Caki2 (cell line): ENCODE measurements around the gene MKRN2. TPM values are rescaled to one million over a fixed set of nuclear protein-coding genes. Genes with fewer than 3 reads are reported as not detected.
"Not testable (repeated sequence)": the region's sequence is repeated elsewhere in the genome, so short reads cannot be mapped to it uniquely, and the experiment has no call there.

Experiments used
- DNase-seq: peaks from one replicate; pipeline ENCODE4 v3.0.0-alpha.2; 2015; ENCODE audit warnings: low read depth
- in situ Hi-C: cut with HindIII; loops from 2 replicates; pipeline ENCODE4 v1.10.0; 2016; ENCODE audit warnings: low sequenced_read_pairs, low pct_unique_long_range_greater_than_20kb, mixed read lengths
- total RNA-seq: library from RNA; depleted of rRNA; stranded (reverse); fragments of >200 nt; shearing (Covaris generic); gene quantifications from 2 replicates; pipeline ENCODE4 v1.2.3, GENCODE V29; 2014; ENCODE audit warnings: low replicate concordance; rRNA removed

Gene MKRN2
- total RNA-seq, 1 experiment from 2014 or later, result 22.3 TPM

GRCh38 chr3:12615266-12615665 is 58.4 kb downstream of the MKRN2 start:
- in situ Hi-C loops, result no loop called here
- no peak for DNase-seq

- in situ Hi-C loops, result no loop called here
- no peak for DNase-seq
Measured at GRCh38 chr3:12618426-12618825, 61.5 kb downstream of the MKRN2 start.

GRCh38 chr3:12620305-12620704 is 63.4 kb downstream of the MKRN2 start:
- in situ Hi-C loops, result no loop called here
- no peak for DNase-seq

- in situ Hi-C loops, result no loop called here
- DNase-seq, result no peak
Measured at GRCh38 chr3:12620729-12621128, 63.8 kb downstream of the MKRN2 start.

DNA sequence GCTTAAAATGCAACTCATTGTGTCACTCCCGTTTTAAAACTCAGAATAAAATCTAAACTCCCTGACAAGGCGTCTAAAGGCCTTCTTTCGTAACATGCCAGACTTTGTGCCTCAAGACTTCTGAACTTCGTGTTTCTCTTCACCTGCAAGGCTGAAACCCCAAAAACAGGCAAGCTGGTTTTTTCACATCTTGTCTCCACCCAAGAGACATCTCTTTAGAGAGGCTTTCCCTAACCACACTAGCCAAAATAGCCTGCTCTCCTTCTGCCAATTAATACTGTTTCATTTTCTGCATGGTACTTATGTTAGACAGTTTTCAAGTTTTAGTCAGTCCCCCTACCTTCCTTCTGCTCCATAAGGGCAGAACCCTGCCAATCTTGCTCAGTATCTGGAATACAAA is 65.4 kb downstream of the MKRN2 start:
- in situ Hi-C loops, result no loop called here
- DNase-seq, result no peak

GRCh38 chr3:12624056-12624455 is 67.2 kb downstream of the MKRN2 start:
- in situ Hi-C loops, result no loop called here

GRCh38 chr3:12624964-12625363 is 68.1 kb downstream of the MKRN2 start:
- in situ Hi-C loops, DNase-seq: not testable (repeated sequence)

More at GRCh38 chr3:12624056-12624455, 67.2 kb downstream of the MKRN2 start:
- no peak for DNase-seq

- DNase-seq, result no peak
- in situ Hi-C loops, result no loop called here
Measured at GRCh38 chr3:12627370-12627769, 70.5 kb downstream of the MKRN2 start.

- no peak for DNase-seq
- in situ Hi-C loops, result no loop called here
Measured at GRCh38 chr3:12628813-12629212, 71.9 kb downstream of the MKRN2 start.

DNA sequence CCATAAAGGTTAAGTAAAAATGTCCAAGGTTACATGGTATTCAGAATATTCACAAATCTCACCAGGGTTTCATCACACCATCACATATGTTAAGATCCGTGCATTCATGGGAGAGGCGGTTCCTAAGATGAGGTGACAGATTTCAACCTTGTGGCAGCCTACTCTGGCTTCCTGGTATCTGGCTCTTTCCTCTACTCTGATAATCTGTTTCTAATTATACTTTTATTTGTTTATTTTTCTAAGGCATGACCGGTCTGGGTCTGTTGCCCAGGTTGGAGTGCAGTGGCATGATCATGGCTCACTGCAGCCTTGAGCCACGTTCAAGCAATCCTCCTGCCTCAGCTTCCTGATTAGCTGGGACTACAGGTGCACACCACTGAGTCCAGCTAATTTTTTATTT is 72.7 kb downstream of the MKRN2 start:
- in situ Hi-C loops, result no loop called here
- peak; percentile 73 for DNase-seq

- in situ Hi-C loops, result no loop called here
- DNase-seq, result no peak
Measured at GRCh38 chr3:12630292-12630691, 73.4 kb downstream of the MKRN2 start.

- DNase-seq, in situ Hi-C loops: not testable (repeated sequence)
Measured at GRCh38 chr3:12630843-12631242, 74.0 kb downstream of the MKRN2 start.

DNA sequence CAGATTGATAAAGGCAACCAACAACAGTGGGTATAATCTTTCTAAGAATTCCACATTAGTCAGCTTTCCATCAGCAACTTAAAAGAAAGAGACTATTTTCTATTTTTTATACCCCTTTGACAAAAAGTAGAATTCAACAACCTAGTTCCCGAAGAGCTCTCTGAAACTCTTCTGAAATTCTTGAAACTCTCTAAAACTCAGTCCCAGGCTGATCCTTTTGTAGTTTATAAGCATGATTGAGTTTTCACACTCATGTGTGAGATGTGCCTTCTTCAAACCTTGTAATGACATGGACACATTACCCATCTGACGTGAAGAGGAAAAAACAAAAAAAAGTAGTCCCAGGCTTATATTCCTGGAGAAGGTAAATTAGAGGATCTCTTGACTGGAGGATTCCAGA is 75.6 kb downstream of the MKRN2 start:
- in situ Hi-C loops, result no loop called here

GRCh38 chr3:12633108-12633507 is 76.2 kb downstream of the MKRN2 start:
- no peak for DNase-seq
- in situ Hi-C loops, result no loop called here

More for the DNA sequence above, 75.6 kb downstream of the MKRN2 start:
- no peak for DNase-seq

Other genes with a start within 250 kb of the MKRN2 start
- gene TSEN2, start 72.6 kb upstream of the MKRN2 start, total RNA-seq, result 19.0 and 25.4 TPM in 2 replicates
- not detected in 2 replicates for gene MKRN2OS, start 11.6 kb upstream of the MKRN2 start, total RNA-seq
- gene RAF1, start 107.0 kb downstream of the MKRN2 start, total RNA-seq, result 59.0 and 67.3 TPM in 2 replicates
- not detected in 2 replicates for gene TMEM40, start 202.2 kb downstream of the MKRN2 start, total RNA-seq
- gene CAND2, start 239.6 kb downstream of the MKRN2 start, total RNA-seq, result not detected in 2 replicates